GM12891 (cell line): Measurements from ENCODE around the gene TLN1.

Experiments
- PAX5 ChIP-seq: IDR thresholded peaks from 2 replicates; pipeline ENCODE4 v1.6.1; 2011; ENCODE audit warnings: low read length, moderate library complexity, mild to moderate bottlenecking; ENCODE audit not compliant: insufficient read depth, severe bottlenecking
- POLR2A ChIP-seq: IDR thresholded peaks from 2 replicates; pipeline ENCODE4 v1.6.1; 2011; ENCODE audit warnings: low read depth, low read length, control low read depth
- POLR2AphosphoS5 ChIP-seq: IDR thresholded peaks from 2 replicates; pipeline ENCODE4 v1.6.1; 2011; ENCODE audit warnings: low read depth, low read length, control low read depth
- POU2F2 ChIP-seq: IDR thresholded peaks from 2 replicates; pipeline ENCODE4 v1.6.1; 2011; ENCODE audit warnings: low read depth, mild to moderate bottlenecking, control low read depth, low read length, moderate library complexity
- SPI1 ChIP-seq: IDR thresholded peaks from 2 replicates; pipeline ENCODE4 v1.6.1; 2011; ENCODE audit warnings: low read depth, low read length, control low read depth
- TAF1 ChIP-seq: IDR thresholded peaks from 2 replicates; pipeline ENCODE4 v1.6.1; 2011; ENCODE audit warnings: low read depth, low read length, control low read depth

GRCh38 chr9:35778496-35778895 is 46.5 kb upstream of the TLN1 start:
- TF ChIP-seq POLR2A (no peak), POU2F2 (no peak), TAF1 (no peak), POLR2AphosphoS5 (no peak), PAX5 (no peak), SPI1 (no peak)
